OCI-LY1 (cell line): ENCODE data around the gene RFPL4A.

ENCODE experiments used
- EZH2 ChIP-seq: fragments of 200-600 bp; sonication (generic), shearing (Covaris generic); IDR thresholded peaks from 2 replicates; pipeline ENCODE4 v1.8.0; 2017; ENCODE audit warnings: borderline replicate concordance, mixed run types, mild to moderate bottlenecking, antibody characterized with exemption, low read length, moderate library complexity, mixed read lengths
- TF ChIP-seq, protein P1 (sequence below): fragments of 200-600 bp; sonication (generic), shearing (Covaris generic); IDR thresholded peaks from 2 replicates; pipeline ENCODE4 v1.5.1; 2017; ENCODE audit warnings: mild to moderate bottlenecking, antibody characterized with exemption, low read length, moderate library complexity, mixed read lengths

GRCh38 chr19:55720214-55720746 lies 38.6 kb upstream of the RFPL4A start:
- TF ChIP-seq, protein P1, sequence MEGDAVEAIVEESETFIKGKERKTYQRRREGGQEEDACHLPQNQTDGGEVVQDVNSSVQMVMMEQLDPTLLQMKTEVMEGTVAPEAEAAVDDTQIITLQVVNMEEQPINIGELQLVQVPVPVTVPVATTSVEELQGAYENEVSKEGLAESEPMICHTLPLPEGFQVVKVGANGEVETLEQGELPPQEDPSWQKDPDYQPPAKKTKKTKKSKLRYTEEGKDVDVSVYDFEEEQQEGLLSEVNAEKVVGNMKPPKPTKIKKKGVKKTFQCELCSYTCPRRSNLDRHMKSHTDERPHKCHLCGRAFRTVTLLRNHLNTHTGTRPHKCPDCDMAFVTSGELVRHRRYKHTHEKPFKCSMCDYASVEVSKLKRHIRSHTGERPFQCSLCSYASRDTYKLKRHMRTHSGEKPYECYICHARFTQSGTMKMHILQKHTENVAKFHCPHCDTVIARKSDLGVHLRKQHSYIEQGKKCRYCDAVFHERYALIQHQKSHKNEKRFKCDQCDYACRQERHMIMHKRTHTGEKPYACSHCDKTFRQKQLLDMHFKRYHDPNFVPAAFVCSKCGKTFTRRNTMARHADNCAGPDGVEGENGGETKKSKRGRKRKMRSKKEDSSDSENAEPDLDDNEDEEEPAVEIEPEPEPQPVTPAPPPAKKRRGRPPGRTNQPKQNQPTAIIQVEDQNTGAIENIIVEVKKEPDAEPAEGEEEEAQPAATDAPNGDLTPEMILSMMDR = no peak
- no peak for TF ChIP-seq EZH2
